GM23338 (cell line): ENCODE data around the gene NCOR2.

Source experiments
- CREB1 ChIP-seq: fragments of 250-450 bp; sonication (Bioruptor Pico); IDR thresholded peaks from 2 replicates; pipeline ENCODE4 v1.5.0; 2020; ENCODE audit warnings: low read depth, mild to moderate bottlenecking, moderate library complexity
- CTCF ChIP-seq, 2 experiments: fragments of 200-600 bp in 1 of 2; sonication (generic) in 1 of 2; conservative IDR thresholded peaks; 2 replicates each; pipeline versions ENCODE4 v1.5.1 to v1.6.1; 2016 to 2017; ENCODE audit warnings: antibody characterized with exemption in 2 of 2, low read depth in 2 of 2, mild to moderate bottlenecking in 2 of 2, moderate library complexity in 1 of 2
- ETS1 ChIP-seq: IDR thresholded peaks from 2 replicates; pipeline ENCODE4 v1.6.1; 2016; ENCODE audit warnings: antibody characterized with exemption
- EZH2 ChIP-seq: fragments of 200-600 bp; sonication (generic); IDR thresholded peaks from one replicate; pipeline ENCODE4 v1.8.0; 2017; ENCODE audit warnings: antibody characterized with exemption, mild to moderate bottlenecking, low read depth; ENCODE audit not compliant: unreplicated experiment
- EZH2phosphoT487 ChIP-seq: fragments of 200-600 bp; sonication (generic); IDR thresholded peaks from one replicate; pipeline ENCODE4 v1.8.1; 2018; ENCODE audit warnings: antibody characterized with exemption; ENCODE audit not compliant: unreplicated experiment
- JUNB ChIP-seq: IDR thresholded peaks from one replicate; pipeline ENCODE4 v1.6.1; 2016; ENCODE audit warnings: antibody characterized with exemption; ENCODE audit not compliant: unreplicated experiment
- NANOG ChIP-seq: IDR thresholded peaks from 2 replicates; pipeline ENCODE4 v1.6.1; 2016; ENCODE audit warnings: antibody characterized with exemption, borderline replicate concordance
- POLR2AphosphoS5 ChIP-seq: IDR thresholded peaks from 2 replicates; pipeline ENCODE4 v1.6.1; 2016; ENCODE audit warnings: antibody characterized with exemption, low read depth
- REST ChIP-seq: IDR thresholded peaks from one replicate; pipeline ENCODE4 v1.6.1; 2018; ENCODE audit warnings: antibody characterized with exemption; ENCODE audit not compliant: unreplicated experiment
- STAT1 ChIP-seq: IDR thresholded peaks from one replicate; pipeline ENCODE4 v1.6.1; 2016; ENCODE audit warnings: antibody characterized with exemption; ENCODE audit not compliant: unreplicated experiment
- ZNF114 ChIP-seq: fragments of 250-450 bp; sonication (Bioruptor Pico); IDR thresholded peaks from 2 replicates; pipeline ENCODE4 v1.5.0; 2020; ENCODE audit warnings: mild to moderate bottlenecking, moderate library complexity
- ZNF331 ChIP-seq: fragments of 250-450 bp; sonication (Bioruptor Pico); IDR thresholded peaks from 2 replicates; pipeline ENCODE4 v1.5.0; 2020; ENCODE audit warnings: low read depth, mild to moderate bottlenecking, moderate library complexity
- ZNF462 ChIP-seq: fragments of 250-450 bp; sonication (Bioruptor Pico); IDR thresholded peaks from 2 replicates; pipeline ENCODE4 v1.5.0; 2020; ENCODE audit warnings: mild to moderate bottlenecking, moderate library complexity

- TF ChIP-seq CTCF (conservative IDR thresholded peaks at IDR 0.05; ENCODE audit: low read depth in 2 of 2): no peak
- TF ChIP-seq NANOG: no peak
- TF ChIP-seq ZNF331 (CRISPR knock-in tag): no peak
- no peak for TF ChIP-seq CREB1 (CRISPR knock-in tag)
- TF ChIP-seq POLR2AphosphoS5: no peak
- TF ChIP-seq EZH2: no peak
- no peak for TF ChIP-seq ETS1
- no peak for TF ChIP-seq EZH2phosphoT487
- no peak for TF ChIP-seq JUNB
- TF ChIP-seq REST: no peak
- no peak for TF ChIP-seq ZNF114
- no peak for TF ChIP-seq STAT1
- no peak for TF ChIP-seq ZNF462 (CRISPR knock-in tag)
Observed at GRCh38 chr12:124571556-124571955, 4.1 kb upstream of the NCOR2 start.
